ENCODE results near the gene LRP2.

DNA sequence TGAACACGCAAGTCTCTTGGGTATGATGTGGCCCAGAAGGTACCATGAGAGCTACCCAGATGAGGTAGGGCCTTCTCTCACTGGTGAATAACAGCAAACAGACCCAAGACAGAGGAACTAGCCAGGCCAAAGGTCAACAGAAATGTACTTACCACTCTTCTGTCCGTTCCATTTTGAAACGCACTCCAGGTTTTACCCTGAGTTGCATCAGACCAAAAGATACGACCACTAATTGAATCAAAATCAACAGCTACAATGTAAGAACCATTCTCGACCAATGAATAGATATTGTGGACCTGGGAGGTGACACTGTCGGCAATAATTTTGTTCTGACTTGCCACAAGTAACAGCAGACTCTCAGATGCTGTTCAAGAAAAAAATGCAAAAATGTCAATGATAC, 124.4 kb downstream of the LRP2 start:
- TF ChIP-seq CTCF (conservative IDR thresholded peaks at IDR 0.05; ENCODE audit: low read length), result no peak
- TF ChIP-seq EZH2phosphoT487 (IDR thresholded peaks at IDR 0.05; ENCODE audit: borderline replicate concordance), result no peak

All from Loucy (cell line).